K562 (cell line): Measurements from ENCODE around the gene MTPN. TPM values are rescaled to one million over a fixed set of nuclear protein-coding genes. Genes with fewer than 3 reads are reported as not detected.

Source experiments
- ATAC-seq: fragments of 200-7000 bp; cut with Tn5 transposase; 3 replicates; pipeline ENCODE4 v1.9.1; 2020; ENCODE audit warnings: moderate library complexity
- BruUV-seq: library from RNA; stranded (reverse); fragments of 400-500 nt; replicated peaks from 2 replicates; lab custom pipeline; 2021; lab: Mats Ljungman, UMichigan
- CTCF ChIA-PET: fragments of 300-600 bp; formaldehyde crosslinking; extraction: SDS; loops from one replicate; lab custom pipeline; 2021; ENCODE audit warnings: low intra/inter-chr PET ratio; lab: Yijun Ruan, JAX
- POLR2A ChIA-PET: fragments of 300-600, 350-650 bp; sonication (Branson Sonifier 250); formaldehyde crosslinking; extraction: SDS; loops from one replicate; lab custom pipeline; 2021; ENCODE audit warnings: antibody characterized with exemption, inconsistent platforms; lab: Yijun Ruan, JAX
- DNase-seq, 4 experiments: peaks; one replicate each; pipeline versions ENCODE4 v3.0.0 to v3.0.0-alpha.2; 2011 to 2018; ENCODE audit warnings: low spot score in 3 of 4, mixed read lengths in 3 of 4; ENCODE audit errors: extremely low read depth in 1 of 4
- FAIRE-seq: peaks from 2 replicates; lab custom pipeline; 2011; peaks lifted over from hg19 to GRCh38; lab: Jason Lieb, UNC
- H2AFZ ChIP-seq: 2 replicates; pipeline ENCODE4 v1.6.0; 2011; ENCODE audit warnings: low read depth, low read length, control low read depth, inconsistent platforms
- H3K27ac ChIP-seq: fragments of 200-600 bp; 3 replicates; pipeline ENCODE4 v1.8.0; 2011; ENCODE audit warnings: low read depth, mild to moderate bottlenecking, control low read depth, inconsistent platforms, low read length, moderate library complexity, mixed read lengths; ENCODE audit errors: extremely low read depth
- H3K27me3 ChIP-seq, 2 experiments: fragments of 300-600 bp in 1 of 2; 2 replicates in 1 of 2; 3 replicates in 1 of 2; pipeline versions ENCODE4 v1.6.0 to v1.8.0; 2011; ENCODE audit warnings: inconsistent platforms in 2 of 2, low read length in 2 of 2, mild to moderate bottlenecking in 1 of 2, mixed read lengths in 1 of 2, moderate library complexity in 1 of 2; ENCODE audit not compliant: control insufficient read depth in 2 of 2, insufficient read depth in 2 of 2
- H3K36me3 ChIP-seq: fragments of 300-600 bp; 3 replicates; pipeline ENCODE4 v1.8.0; 2011; ENCODE audit warnings: mild to moderate bottlenecking, low read length, inconsistent platforms; ENCODE audit not compliant: control insufficient read depth, insufficient read depth
- H3K4me1 ChIP-seq, 2 experiments: fragments of 200-600 bp in 1 of 2; replicated peaks in 1 of 2; 2 replicates in 1 of 2; 3 replicates in 1 of 2; pipeline versions ENCODE4 v1.5.1 to v1.8.0; 2011; ENCODE audit warnings: inconsistent platforms in 2 of 2, low read length in 2 of 2, mild to moderate bottlenecking in 1 of 2, mixed read lengths in 1 of 2, moderate library complexity in 1 of 2; ENCODE audit not compliant: control insufficient read depth in 2 of 2, insufficient read depth in 2 of 2
- H3K4me2 ChIP-seq: 2 replicates; pipeline ENCODE4 v1.6.1; 2011; ENCODE audit warnings: low read length, control low read depth, inconsistent platforms, mixed read lengths; ENCODE audit not compliant: insufficient read depth
- H3K4me3 ChIP-seq: fragments of 200-600 bp; sonication (generic), shearing (Covaris generic); 2 replicates; pipeline ENCODE4 v1.5.1; 2016; ENCODE audit warnings: control low read depth, inconsistent platforms
- H3K79me2 ChIP-seq: fragments of 200-600 bp; 3 replicates; pipeline ENCODE4 v1.8.0; 2011; ENCODE audit warnings: low read length, inconsistent platforms; ENCODE audit not compliant: control insufficient read depth, insufficient read depth
- H3K9ac ChIP-seq, 2 experiments: 2 replicates each; pipeline versions ENCODE4 v1.6.0 to v1.6.1; 2011; ENCODE audit warnings: low read depth in 2 of 2, low read length in 2 of 2, control low read depth in 1 of 2, inconsistent platforms in 1 of 2, mild to moderate bottlenecking in 1 of 2, mixed read lengths in 1 of 2; ENCODE audit not compliant: insufficient read depth in 1 of 2
- H3K9me1 ChIP-seq: one replicate; pipeline ENCODE4 v1.6.0; 2011; ENCODE audit warnings: inconsistent platforms, mild to moderate bottlenecking, low read length, moderate library complexity; ENCODE audit not compliant: control insufficient read depth, insufficient read depth
- H3K9me3 ChIP-seq: replicated peaks from 2 replicates; pipeline ENCODE4 v1.5.1; 2011; ENCODE audit warnings: low read depth, low read length, inconsistent platforms; ENCODE audit not compliant: control insufficient read depth, insufficient read depth
- H4K20me1 ChIP-seq: replicated peaks from 2 replicates; pipeline ENCODE4 v1.6.1; 2011; ENCODE audit warnings: low read length, inconsistent platforms, mixed read lengths; ENCODE audit not compliant: control insufficient read depth, insufficient read depth
- ADNP ChIP-seq: fragments of 200-800 bp; sonication (Bioruptor generic); IDR thresholded peaks from 2 replicates; pipeline ENCODE4 v1.6.1; 2016; ENCODE audit warnings: missing genetic modification characterization, missing compliant biosample characterization
- E2F4 ChIP-seq: sonication (generic); formaldehyde crosslinking; IDR thresholded peaks from 2 replicates; pipeline ENCODE4 v1.8.0; 2022; ENCODE audit warnings: mild to moderate bottlenecking, low read depth, missing genetic modification reagents
- FOXJ2 ChIP-seq: fragments of 200-800 bp; sonication (Bioruptor generic); IDR thresholded peaks from 2 replicates; pipeline ENCODE4 v1.6.1; 2016; ENCODE audit warnings: missing genetic modification characterization, missing compliant biosample characterization
- HDGF ChIP-seq: fragments of 450-650 bp; IDR thresholded peaks from 2 replicates; pipeline ENCODE4 v1.6.1; 2016
- MECOM ChIP-seq: fragments of 250-450 bp; sonication (Bioruptor Pico); IDR thresholded peaks from 2 replicates; pipeline ENCODE4 v1.8.0; 2022; ENCODE audit warnings: inconsistent platforms
- NCOA4 ChIP-seq: fragments of 450-650 bp; IDR thresholded peaks from 2 replicates; pipeline ENCODE4 v1.6.1; 2018; ENCODE audit warnings: mild to moderate bottlenecking; ENCODE audit not compliant: partially characterized antibody
- RBFOX2 ChIP-seq: fragments of 200-400 bp; formaldehyde crosslinking; IDR thresholded peaks from 2 replicates; pipeline ENCODE4 v1.6.1; 2017; ENCODE audit warnings: low read depth, mild to moderate bottlenecking, low read length, moderate library complexity
- RERE ChIP-seq: sonication (generic); formaldehyde crosslinking; IDR thresholded peaks from 2 replicates; pipeline ENCODE4 v1.8.0; 2023; ENCODE audit warnings: missing genetic modification reagents, mild to moderate bottlenecking, borderline replicate concordance
- SMAD3 ChIP-seq: fragments of 450-650 bp; formaldehyde crosslinking; conservative IDR thresholded peaks from 2 replicates; pipeline ENCODE4 v1.4.0; 2020; ENCODE audit warnings: mild to moderate bottlenecking
- UBTF ChIP-seq, 2 experiments: IDR thresholded peaks; 2 replicates each; pipeline ENCODE4 v1.6.1; 2012; ENCODE audit warnings: improper control_type of control experiment in 2 of 2, low read depth in 2 of 2, low read length in 2 of 2, borderline replicate concordance in 1 of 2
- ZNF696 ChIP-seq: fragments of 250-450 bp; sonication (Bioruptor Pico); conservative IDR thresholded peaks from 2 replicates; pipeline ENCODE4 v1.4.0; 2020; ENCODE audit warnings: mild to moderate bottlenecking, moderate library complexity
- WGBS: fragments of 100-300 bp; shearing (Covaris generic); methylation state at CpG from one replicate; pipeline ENCODE4 v1.1.6; 2016; ENCODE audit warnings: low coverage, mixed read lengths; ENCODE audit not compliant: insufficient coverage; ENCODE audit errors: missing lambda C conversion rate; 5-methylcytosine and 5-hydroxymethylcytosine counted together
- in situ Hi-C: fragments of 300-500 bp; cut with MboI; formaldehyde crosslinking; loops from 4 replicates; pipeline ENCODE4 v1.15.0; 2018; ENCODE audit warnings: inconsistent platforms, mixed read lengths
- intact Hi-C: fragments of 100-400 bp; cut with micrococcal nuclease; formaldehyde crosslinking; loops from 2 replicates; pipeline ENCODE4 v1.14.2; 2022
- polyA plus RNA-seq, 8 experiments: library from polyadenylated mRNA; depleted of rRNA in 4 of 8; stranded (reverse) in 5 of 8; unstranded in 3 of 8; fragments of >200 nt; fragmentation: Nextera tagmentation in 2 of 8; fragmentation: Illumina TruSeq in 1 of 8; extraction: Ambion mirVana in 2 of 8; extraction: Trizol in 1 of 8; gene quantifications; 2 replicates each; pipeline versions ENCODE4 v1.2.1 to v1.2.3, GENCODE V29; 2011 to 2014; ENCODE audit warnings: inconsistent platforms in 1 of 8, missing spikeins in 1 of 8
- total RNA-seq, 7 experiments: library from RNA; depleted of rRNA in 6 of 7; stranded (reverse); fragments of >200 nt in 6 of 7; fragmentation: Illumina TruSeq in 2 of 7; extraction: Trizol in 2 of 7; gene quantifications; 2 replicates each; pipeline versions ENCODE4 v1.2.1 to v1.2.3, GENCODE V29; 2011 to 2021; ENCODE audit warnings: low replicate concordance in 1 of 7

The MTPN gene
- total and polyA plus RNA-seq, 9 of the 15 experiments (the other 6 are each of a cell fraction or from before 2014, with no cell fraction given), result 68.5 to 261 (median 156) TPM

GRCh38 chr7:135940077-135941075, 36.8 kb downstream of the MTPN start:
- peaks cover 92% of the 10 kb centered on the region for H3K79me2 ChIP-seq
- TF ChIP-seq E2F4 (CRISPR knock-in tag) (no peak), ADNP (tag) (no peak), RERE (CRISPR knock-in tag) (no peak), UBTF (IDR thresholded peaks at IDR 0.05; ENCODE audit: borderline replicate concordance in 1 of 2, low read depth in 2 of 2, low read length in 2 of 2) (no peak), ZNF696 (CRISPR knock-in tag) (no peak), SMAD3 (peak; percentile 71; the same call in 1 of the 2 replicates), MECOM (CRISPR knock-in tag) (peak; percentile 95), HDGF (no peak), RBFOX2 (no peak), FOXJ2 (tag) (no peak), NCOA4 (no peak)

More at GRCh38 chr7:135940077-135941075, 36.8 kb downstream of the MTPN start:
- ChIA-PET CTCF (no interaction called here), POLR2A (interaction anchor here (0.7 to 5.9 kb wide), 6 partner anchors 9 to 432 kb away, joined by 3 to 45 read pairs (median 6); no protein-coding TSS in a partner anchor)
- H3K4me3 ChIP-seq, result no peak overlapping the region
- peaks cover 33 to 91% of the 10 kb centered on the region in 2 experiments for H3K4me1 ChIP-seq
- H2AFZ ChIP-seq, result no peak overlapping the region
- H3K9ac ChIP-seq, result peak overlapping the region in 1 of 2 experiments; percentile 22; a peak in 1 of 4 replicates
- H4K20me1 ChIP-seq, result no peaks in the 10 kb centered on the region
- intact Hi-C loops, result loop anchor here (5.0 kb wide), 1 partner anchor 67 kb away; no protein-coding TSS in a partner anchor
- in situ Hi-C loops, result no loop called here
- peak overlapping the region; percentile 67 for H3K27ac ChIP-seq
- H3K4me2 ChIP-seq, result no peak overlapping the region; the same call in 1 of the 2 replicates
- no peaks in the 10 kb centered on the region for H3K9me3 ChIP-seq
- ATAC-seq (no peak), DNase-seq (no peak), FAIRE-seq (no peak)
- WGBS, result 71% methylated on average over 3 of the region's 3 CpGs
- no peaks in the 10 kb centered on the region for H3K27me3 ChIP-seq
- H3K9me1 ChIP-seq, result no peaks in the 10 kb centered on the region
- peaks cover 37% of the 10 kb centered on the region for H3K36me3 ChIP-seq
- no TSS peak for BruUV-seq
